GM12878 (cell line): ENCODE results near the gene SHISA4. TPM values are rescaled to one million over a fixed set of nuclear protein-coding genes. Genes with fewer than 3 reads are reported as not detected.

Experiments used
- ATAC-seq: fragments of 200-7000 bp; cut with Tn5 transposase; 3 replicates; pipeline ENCODE4 v1.9.1; 2020; ENCODE audit warnings: mild to moderate bottlenecking, moderate library complexity
- BruUV-seq: library from RNA; stranded (reverse); fragments of 400-500 nt; replicated peaks from 2 replicates; lab custom pipeline; 2021; lab: Mats Ljungman, UMichigan
- CTCF ChIA-PET: fragments of 300-600 bp; sonication (Branson Sonifier 250); formaldehyde crosslinking; extraction: SDS; loops from one replicate; lab custom pipeline; 2021; ENCODE audit warnings: inconsistent platforms; lab: Yijun Ruan, JAX
- POLR2A ChIA-PET: fragments of 350-600 bp; formaldehyde crosslinking; extraction: SDS; loops from one replicate; lab custom pipeline; 2021; ENCODE audit warnings: inconsistent platforms; lab: Charles Lee
- RAD21 ChIA-PET: fragments of 300-600 bp; sonication (Branson Sonifier 250); formaldehyde crosslinking; loops from one replicate; lab custom pipeline; 2023; ENCODE audit warnings: antibody characterized with exemption; ENCODE audit not compliant: unreplicated experiment; lab: Charles Lee
- SMC1A ChIA-PET: fragments of 300-600 bp; sonication (Branson Sonifier 250); formaldehyde crosslinking; loops from one replicate; lab custom pipeline; 2023; ENCODE audit not compliant: unreplicated experiment, uncharacterized antibody; lab: Charles Lee
- DNase-seq: peaks from one replicate; pipeline ENCODE4 v3.0.0-alpha.2; 2011; ENCODE audit warnings: low read depth, low spot score
- FAIRE-seq: peaks from 3 replicates; lab custom pipeline; 2011; peaks lifted over from hg19 to GRCh38; lab: Jason Lieb, UNC
- H2AFZ ChIP-seq: 2 replicates; pipeline ENCODE4 v1.6.0; 2011; ENCODE audit warnings: low read depth, low read length, control low read depth; ENCODE audit not compliant: control insufficient read depth
- H3K27ac ChIP-seq: 2 replicates; pipeline ENCODE4 v1.5.1; 2011; ENCODE audit warnings: control low read depth; ENCODE audit not compliant: control insufficient read depth, insufficient read depth
- H3K27me3 ChIP-seq, 2 experiments: replicated peaks in 1 of 2; 2 replicates each; pipeline versions ENCODE4 v1.6.0 to v1.6.1; 2011; ENCODE audit warnings: low read length in 1 of 2; ENCODE audit not compliant: control insufficient read depth in 2 of 2, insufficient read depth in 2 of 2
- H3K36me3 ChIP-seq, 2 experiments: 2 replicates each; pipeline ENCODE4 v1.5.1; 2011; ENCODE audit warnings: low read length in 1 of 2; ENCODE audit not compliant: control insufficient read depth in 2 of 2, insufficient read depth in 2 of 2
- H3K4me1 ChIP-seq: 2 replicates; pipeline ENCODE4 v1.6.1; 2011; ENCODE audit warnings: mild to moderate bottlenecking, low read length, moderate library complexity, mixed read lengths; ENCODE audit not compliant: control insufficient read depth, insufficient read depth
- H3K4me2 ChIP-seq: 2 replicates; pipeline ENCODE4 v1.6.0; 2011; ENCODE audit warnings: control low read depth; ENCODE audit not compliant: control insufficient read depth, insufficient read depth
- H3K4me3 ChIP-seq: fragments of 200-600 bp; sonication (generic); 2 replicates; pipeline ENCODE4 v1.5.1; 2016
- H3K79me2 ChIP-seq: 2 replicates; pipeline ENCODE4 v1.6.0; 2011; ENCODE audit warnings: low read length; ENCODE audit not compliant: control insufficient read depth, insufficient read depth
- H3K9ac ChIP-seq: 2 replicates; pipeline ENCODE4 v1.8.0; 2011; ENCODE audit warnings: low read length, control low read depth, mixed read lengths; ENCODE audit not compliant: control insufficient read depth, insufficient read depth
- H3K9me3 ChIP-seq: replicated peaks from 3 replicates; pipeline ENCODE4 v1.5.1; 2011; ENCODE audit warnings: mild to moderate bottlenecking, low read length; ENCODE audit not compliant: control insufficient read depth, insufficient read depth
- H4K20me1 ChIP-seq: 2 replicates; pipeline ENCODE4 v1.6.0; 2011; ENCODE audit not compliant: control insufficient read depth, insufficient read depth
- BHLHE40 ChIP-seq, 2 experiments: fragments of 450-650 bp in 1 of 2; IDR thresholded peaks; 2 replicates each; pipeline ENCODE4 v1.6.1; 2011 to 2017; ENCODE audit warnings: low read depth in 2 of 2, borderline replicate concordance in 1 of 2, improper control_type of control experiment in 1 of 2, low read length in 1 of 2, mild to moderate bottlenecking in 1 of 2
- BMI1 ChIP-seq: fragments of 450-650 bp; IDR thresholded peaks from 2 replicates; pipeline ENCODE4 v1.6.1; 2016; ENCODE audit warnings: mild to moderate bottlenecking, moderate library complexity, borderline replicate concordance
- FOXM1 ChIP-seq: IDR thresholded peaks from 2 replicates; pipeline ENCODE4 v1.6.1; 2012; ENCODE audit warnings: low read depth, mild to moderate bottlenecking, inconsistent platforms, low read length, moderate library complexity
- IRF4 ChIP-seq: IDR thresholded peaks from 2 replicates; pipeline ENCODE4 v1.6.1; 2011; ENCODE audit warnings: low read depth, low read length
- LARP7 ChIP-seq: fragments of 450-650 bp; IDR thresholded peaks from 2 replicates; pipeline ENCODE4 v1.6.1; 2017; ENCODE audit warnings: mild to moderate bottlenecking
- PBX3 ChIP-seq: IDR thresholded peaks from 2 replicates; pipeline ENCODE4 v1.6.1; 2011; ENCODE audit warnings: mild to moderate bottlenecking, low read depth, low read length, moderate library complexity; ENCODE audit not compliant: insufficient replicate concordance
- RAD51 ChIP-seq: fragments of 450-650 bp; IDR thresholded peaks from 2 replicates; pipeline ENCODE4 v1.6.1; 2016; ENCODE audit warnings: moderate library complexity, mild to moderate bottlenecking, inconsistent platforms
- SP1 ChIP-seq: IDR thresholded peaks from one replicate; pipeline ENCODE4 v1.6.1; 2011; ENCODE audit warnings: low read depth, low read length
- SREBF2 ChIP-seq: IDR thresholded peaks from 2 replicates; pipeline ENCODE4 v1.6.1; 2012; ENCODE audit warnings: mild to moderate bottlenecking, low read length
- SRF ChIP-seq, 2 experiments: IDR thresholded peaks; 2 replicates each; pipeline ENCODE4 v1.6.1; 2011; ENCODE audit warnings: low read depth in 2 of 2, low read length in 2 of 2, mild to moderate bottlenecking in 1 of 2, moderate library complexity in 1 of 2
- WRNIP1 ChIP-seq: IDR thresholded peaks from 2 replicates; pipeline ENCODE4 v1.6.1; 2011; ENCODE audit warnings: low read depth, low read length, improper control_type of control experiment, borderline replicate concordance
- YY1 ChIP-seq: IDR thresholded peaks from 2 replicates; pipeline ENCODE4 v1.6.1; 2011; ENCODE audit warnings: low read depth, mild to moderate bottlenecking, low read length
- ZNF24 ChIP-seq: fragments of 450-650 bp; IDR thresholded peaks from 2 replicates; pipeline ENCODE4 v1.6.1; 2017; ENCODE audit warnings: antibody characterized with exemption, mild to moderate bottlenecking
- ZNF592 ChIP-seq: fragments of 450-650 bp; IDR thresholded peaks from 2 replicates; pipeline ENCODE4 v1.6.1; 2017; ENCODE audit warnings: mild to moderate bottlenecking, moderate library complexity
- WGBS: methylation state at CpG from one replicate; pipeline ENCODE4 v1.1.6; 2016; ENCODE audit warnings: low lambda C conversion rate; ENCODE audit not compliant: insufficient replicate concordance, insufficient coverage; ENCODE audit errors: missing lambda C conversion rate; 5-methylcytosine and 5-hydroxymethylcytosine counted together
- in situ Hi-C: fragments of 300-500 bp; cut with MboI; formaldehyde crosslinking; loops from 9 replicates; pipeline ENCODE4 v1.14.3; 2018; ENCODE audit warnings: mixed read lengths
- intact Hi-C: fragments of 100-400 bp; cut with micrococcal nuclease; formaldehyde crosslinking; loops from one replicate; pipeline ENCODE4 v1.14.2; 2022; ENCODE audit not compliant: unreplicated experiment
- polyA plus RNA-seq, 11 experiments: library from polyadenylated mRNA; depleted of rRNA in 4 of 11; unstranded in 6 of 11; stranded (reverse) in 5 of 11; fragments of >200 nt; fragmentation: Nextera tagmentation in 4 of 11; fragmentation: Illumina TruSeq in 1 of 11; extraction: Ambion mirVana in 4 of 11; extraction: Trizol in 1 of 11; gene quantifications; 1 replicate in 1 of 11; 2 replicates in 10 of 11; pipeline versions ENCODE4 v1.2.1 to v1.2.3, GENCODE V29; 2011 to 2016; ENCODE audit warnings: inconsistent platforms in 2 of 11, missing spikeins in 2 of 11, low read depth in 1 of 11
- total RNA-seq, 4 experiments: library from RNA; depleted of rRNA in 3 of 4; stranded (reverse); fragments of >200 nt in 3 of 4; fragmentation: Illumina TruSeq in 1 of 4; extraction: Trizol in 1 of 4; gene quantifications; 2 replicates each; pipeline versions ENCODE4 v1.2.1 to v1.2.3, GENCODE V29; 2013 to 2021

SHISA4 gene
- total and polyA plus RNA-seq, 10 of the 15 experiments (the other 5 are each of a cell fraction or from before 2014, with no cell fraction given) = 0.07 TPM; not detected in 8

GRCh38 chr1:201898240-201898894 lies 9.7 kb downstream of the SHISA4 start:
- intact Hi-C loops = no loop called here
- SMC1A ChIA-PET = interaction anchor here (1.0 to 2.3 kb wide), 2 partner anchors 74 to 220 kb away, joined by 6 to 12 read pairs; no protein-coding TSS in a partner anchor
- TF ChIP-seq IRF4 = no peak
- TF ChIP-seq BMI1 = no peak
- no peak for TF ChIP-seq PBX3
- TF ChIP-seq BHLHE40 (IDR thresholded peaks at IDR 0.05; ENCODE audit: borderline replicate concordance in 1 of 2, low read depth in 2 of 2, low read length in 1 of 2) = no peak
- no peak for TF ChIP-seq FOXM1
- no peak for TF ChIP-seq SRF (IDR thresholded peaks at IDR 0.05; ENCODE audit: low read depth in 2 of 2, low read length in 2 of 2)
- no peak for TF ChIP-seq WRNIP1
- no peak for TF ChIP-seq ZNF592
- no peak for TF ChIP-seq YY1
- no peak for TF ChIP-seq LARP7
- no peak for TF ChIP-seq RAD51
- TF ChIP-seq ZNF24 = no peak
- no peak for TF ChIP-seq SP1
- no peak for TF ChIP-seq SREBF2

More at GRCh38 chr1:201898240-201898894, 9.7 kb downstream of the SHISA4 start:
- CTCF ChIA-PET = interaction anchor here (0.6 to 10.2 kb wide), 7 partner anchors 11 to 155 kb away, joined by 3 to 233 read pairs (median 4); no protein-coding TSS in a partner anchor
- ATAC-seq = no peak
- no peaks in the 10 kb centered on the region for H4K20me1 ChIP-seq
- WGBS = 27% methylated on average over 4 of the region's 4 CpGs
- H2AFZ ChIP-seq = no peak overlapping the region
- H3K9me3 ChIP-seq = no peaks in the 10 kb centered on the region
- in situ Hi-C loops = no loop called here
- no peaks in the 10 kb centered on the region for H3K36me3 ChIP-seq
- H3K79me2 ChIP-seq = no peaks in the 10 kb centered on the region
- DNase-seq = no peak
- no peak for FAIRE-seq
- no peak overlapping the region for H3K4me3 ChIP-seq
- H3K27me3 ChIP-seq = no peaks in the 10 kb centered on the region
- BruUV-seq = no TSS peak
- no peaks in the 10 kb centered on the region for H3K4me1 ChIP-seq
- RAD21 ChIA-PET = interaction anchor here (1.1 to 4.5 kb wide), 3 partner anchors 17 to 235 kb away, joined by 3 to 62 read pairs (median 3); no protein-coding TSS in a partner anchor
- H3K27ac ChIP-seq = no peak overlapping the region
- no peak overlapping the region for H3K4me2 ChIP-seq
- POLR2A ChIA-PET = no interaction called here
- H3K9ac ChIP-seq = no peak overlapping the region
